Liver (tissue), 3 donors: ENCODE results near the gene ROR1.

Source experiments
- CTCF ChIP-seq: fragments of 150-350 bp; IDR thresholded peaks from 2 replicates; pipeline ENCODE4 v1.5.1; 2017; ENCODE audit warnings: improper control_type of control experiment, low read depth, low read length; ENCODE audit not compliant: missing input control
- EGR1 ChIP-seq, 2 donors: IDR thresholded peaks; 2 replicates each; pipeline ENCODE4 v1.6.1; 2016 to 2018; ENCODE audit warnings: antibody characterized with exemption in 2 of 2, low read depth in 2 of 2
- FOXA1 ChIP-seq: IDR thresholded peaks from 2 replicates; pipeline ENCODE4 v1.6.1; 2016; ENCODE audit warnings: antibody characterized with exemption
- FOXA2 ChIP-seq: IDR thresholded peaks from 2 replicates; pipeline ENCODE4 v1.6.1; 2016; ENCODE audit warnings: antibody characterized with exemption
- GABPA ChIP-seq, 2 donors: IDR thresholded peaks in 1 of 2; conservative IDR thresholded peaks in 1 of 2; 2 replicates each; pipeline ENCODE4 v1.6.1; 2016; ENCODE audit warnings: antibody characterized with exemption in 2 of 2, mild to moderate bottlenecking in 1 of 2, moderate library complexity in 1 of 2
- RAD21 ChIP-seq, 2 donors: IDR thresholded peaks; 2 replicates each; pipeline ENCODE4 v1.6.1; 2016; ENCODE audit warnings: antibody characterized with exemption in 2 of 2, mild to moderate bottlenecking in 2 of 2
- REST ChIP-seq: IDR thresholded peaks from 2 replicates; pipeline ENCODE4 v1.6.1; 2016; ENCODE audit warnings: antibody characterized with exemption, mild to moderate bottlenecking
- SP1 ChIP-seq: IDR thresholded peaks from 2 replicates; pipeline ENCODE4 v1.6.1; 2018; ENCODE audit warnings: antibody characterized with exemption, mild to moderate bottlenecking
- TAF1 ChIP-seq: conservative IDR thresholded peaks from 2 replicates; pipeline ENCODE4 v1.6.1; 2016; ENCODE audit warnings: antibody characterized with exemption, mild to moderate bottlenecking
- YY1 ChIP-seq: IDR thresholded peaks from 2 replicates; pipeline ENCODE4 v1.6.1; 2016; ENCODE audit warnings: antibody characterized with exemption, mild to moderate bottlenecking
- TF ChIP-seq, protein P1 (sequence below): IDR thresholded peaks from 2 replicates; pipeline ENCODE4 v1.6.1; 2016; ENCODE audit warnings: antibody characterized with exemption
- TF ChIP-seq, protein P2 (sequence below): IDR thresholded peaks from 2 replicates; pipeline ENCODE4 v1.6.1; 2016; ENCODE audit warnings: antibody characterized with exemption
- donor health status: healthy.
- donor health status: healthy.

DNA sequence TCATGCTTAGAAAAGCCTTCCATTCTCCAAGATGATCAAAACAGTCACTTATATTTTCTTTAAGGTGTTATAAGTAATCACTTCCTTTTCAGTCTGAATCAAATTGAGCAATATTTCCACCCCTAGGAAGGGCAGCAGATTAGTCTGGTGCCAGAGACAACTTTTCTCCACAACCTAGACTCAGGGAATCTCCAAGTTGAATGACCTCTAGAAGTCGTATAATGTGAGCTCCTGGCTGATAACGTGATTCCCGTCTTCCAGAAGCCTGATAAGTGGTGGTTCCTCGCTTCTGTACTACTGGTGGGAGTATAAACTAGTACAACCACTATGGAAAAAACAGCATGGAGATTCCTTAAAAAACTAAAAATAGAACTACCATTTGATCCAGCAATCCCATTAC is 251.2 kb downstream of the ROR1 start:
- TF ChIP-seq CTCF (no peak), RAD21 (IDR thresholded peaks at IDR 0.05) (no peak), EGR1 (IDR thresholded peaks at IDR 0.05; ENCODE audit: low read depth in 2 of 2) (no peak), TAF1 (no peak), FOXA1 (no peak), YY1 (no peak), FOXA2 (no peak), REST (no peak), SP1 (no peak), GABPA (IDR thresholded peaks at IDR 0.05 in 1 of 2, conservative IDR thresholded peaks at IDR 0.05 in 1 of 2) (no peak)
- TF ChIP-seq, protein P1, sequence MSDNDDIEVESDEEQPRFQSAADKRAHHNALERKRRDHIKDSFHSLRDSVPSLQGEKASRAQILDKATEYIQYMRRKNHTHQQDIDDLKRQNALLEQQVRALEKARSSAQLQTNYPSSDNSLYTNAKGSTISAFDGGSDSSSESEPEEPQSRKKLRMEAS = no peak
- TF ChIP-seq, protein P2, sequence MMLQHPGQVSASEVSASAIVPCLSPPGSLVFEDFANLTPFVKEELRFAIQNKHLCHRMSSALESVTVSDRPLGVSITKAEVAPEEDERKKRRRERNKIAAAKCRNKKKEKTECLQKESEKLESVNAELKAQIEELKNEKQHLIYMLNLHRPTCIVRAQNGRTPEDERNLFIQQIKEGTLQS = no peak
